ENCODE data around the gene AMOT. TPM values are rescaled to one million over a fixed set of nuclear protein-coding genes. Genes with fewer than 3 reads are reported as not detected.

AMOT gene
- total and polyA plus RNA-seq, 2 experiments from 2014 or later = 2.1 to 5.4 TPM

DNA sequence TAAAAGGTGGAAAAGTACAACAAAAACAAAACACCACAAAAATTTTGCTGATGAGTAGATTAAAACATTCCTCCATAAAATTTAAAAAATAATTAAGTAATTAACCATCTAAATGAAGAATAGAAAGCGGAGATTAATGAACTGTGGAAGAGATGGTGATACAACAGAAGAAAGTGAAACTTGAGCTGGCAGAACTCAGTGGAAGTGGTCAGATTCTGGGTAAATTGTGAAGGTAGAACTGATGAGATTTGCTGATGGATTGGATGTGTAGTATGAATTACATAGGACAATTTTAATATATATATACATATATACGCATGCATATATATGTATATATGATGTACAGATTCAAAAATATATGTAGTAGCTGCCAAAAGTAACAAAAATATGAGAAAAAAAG is 73.9 kb downstream of the AMOT start:
- no peak overlapping the region for H3K27ac ChIP-seq (ENCODE audit: low read depth)
- Mint-ChIP-seq H3K36me3 (ENCODE audit: low read depth) (no peaks in the 10 kb centered on the region), H3K27me3 (ENCODE audit: insufficient read depth, low read depth, poor library complexity) (peaks cover 1% of the 10 kb centered on the region), H3K4me3 (no peak overlapping the region), H3K4me1 (no peaks in the 10 kb centered on the region), H3K27ac (no peak overlapping the region), H3K9me3 (no peaks in the 10 kb centered on the region; the same call in 2 of the 3 replicates)
- TF ChIP-seq CREB1 (CRISPR knock-in tag; IDR thresholded peaks at IDR 0.05; ENCODE audit: low read depth) (no peak), EZH2 (IDR thresholded peaks at IDR 0.05; ENCODE audit: low read depth, unreplicated experiment) (no peak), JUNB (IDR thresholded peaks at IDR 0.05; ENCODE audit: unreplicated experiment) (no peak), POLR2AphosphoS5 (IDR thresholded peaks at IDR 0.05; ENCODE audit: low read depth) (no peak), NANOG (IDR thresholded peaks at IDR 0.05; ENCODE audit: borderline replicate concordance) (no peak), ZNF114 (CRISPR knock-in tag; IDR thresholded peaks at IDR 0.05) (no peak), ZNF331 (CRISPR knock-in tag; IDR thresholded peaks at IDR 0.05; ENCODE audit: low read depth) (no peak), EZH2phosphoT487 (IDR thresholded peaks at IDR 0.05; ENCODE audit: unreplicated experiment) (no peak), STAT1 (IDR thresholded peaks at IDR 0.05; ENCODE audit: unreplicated experiment) (no peak)
- TF ChIP-seq, protein P1, sequence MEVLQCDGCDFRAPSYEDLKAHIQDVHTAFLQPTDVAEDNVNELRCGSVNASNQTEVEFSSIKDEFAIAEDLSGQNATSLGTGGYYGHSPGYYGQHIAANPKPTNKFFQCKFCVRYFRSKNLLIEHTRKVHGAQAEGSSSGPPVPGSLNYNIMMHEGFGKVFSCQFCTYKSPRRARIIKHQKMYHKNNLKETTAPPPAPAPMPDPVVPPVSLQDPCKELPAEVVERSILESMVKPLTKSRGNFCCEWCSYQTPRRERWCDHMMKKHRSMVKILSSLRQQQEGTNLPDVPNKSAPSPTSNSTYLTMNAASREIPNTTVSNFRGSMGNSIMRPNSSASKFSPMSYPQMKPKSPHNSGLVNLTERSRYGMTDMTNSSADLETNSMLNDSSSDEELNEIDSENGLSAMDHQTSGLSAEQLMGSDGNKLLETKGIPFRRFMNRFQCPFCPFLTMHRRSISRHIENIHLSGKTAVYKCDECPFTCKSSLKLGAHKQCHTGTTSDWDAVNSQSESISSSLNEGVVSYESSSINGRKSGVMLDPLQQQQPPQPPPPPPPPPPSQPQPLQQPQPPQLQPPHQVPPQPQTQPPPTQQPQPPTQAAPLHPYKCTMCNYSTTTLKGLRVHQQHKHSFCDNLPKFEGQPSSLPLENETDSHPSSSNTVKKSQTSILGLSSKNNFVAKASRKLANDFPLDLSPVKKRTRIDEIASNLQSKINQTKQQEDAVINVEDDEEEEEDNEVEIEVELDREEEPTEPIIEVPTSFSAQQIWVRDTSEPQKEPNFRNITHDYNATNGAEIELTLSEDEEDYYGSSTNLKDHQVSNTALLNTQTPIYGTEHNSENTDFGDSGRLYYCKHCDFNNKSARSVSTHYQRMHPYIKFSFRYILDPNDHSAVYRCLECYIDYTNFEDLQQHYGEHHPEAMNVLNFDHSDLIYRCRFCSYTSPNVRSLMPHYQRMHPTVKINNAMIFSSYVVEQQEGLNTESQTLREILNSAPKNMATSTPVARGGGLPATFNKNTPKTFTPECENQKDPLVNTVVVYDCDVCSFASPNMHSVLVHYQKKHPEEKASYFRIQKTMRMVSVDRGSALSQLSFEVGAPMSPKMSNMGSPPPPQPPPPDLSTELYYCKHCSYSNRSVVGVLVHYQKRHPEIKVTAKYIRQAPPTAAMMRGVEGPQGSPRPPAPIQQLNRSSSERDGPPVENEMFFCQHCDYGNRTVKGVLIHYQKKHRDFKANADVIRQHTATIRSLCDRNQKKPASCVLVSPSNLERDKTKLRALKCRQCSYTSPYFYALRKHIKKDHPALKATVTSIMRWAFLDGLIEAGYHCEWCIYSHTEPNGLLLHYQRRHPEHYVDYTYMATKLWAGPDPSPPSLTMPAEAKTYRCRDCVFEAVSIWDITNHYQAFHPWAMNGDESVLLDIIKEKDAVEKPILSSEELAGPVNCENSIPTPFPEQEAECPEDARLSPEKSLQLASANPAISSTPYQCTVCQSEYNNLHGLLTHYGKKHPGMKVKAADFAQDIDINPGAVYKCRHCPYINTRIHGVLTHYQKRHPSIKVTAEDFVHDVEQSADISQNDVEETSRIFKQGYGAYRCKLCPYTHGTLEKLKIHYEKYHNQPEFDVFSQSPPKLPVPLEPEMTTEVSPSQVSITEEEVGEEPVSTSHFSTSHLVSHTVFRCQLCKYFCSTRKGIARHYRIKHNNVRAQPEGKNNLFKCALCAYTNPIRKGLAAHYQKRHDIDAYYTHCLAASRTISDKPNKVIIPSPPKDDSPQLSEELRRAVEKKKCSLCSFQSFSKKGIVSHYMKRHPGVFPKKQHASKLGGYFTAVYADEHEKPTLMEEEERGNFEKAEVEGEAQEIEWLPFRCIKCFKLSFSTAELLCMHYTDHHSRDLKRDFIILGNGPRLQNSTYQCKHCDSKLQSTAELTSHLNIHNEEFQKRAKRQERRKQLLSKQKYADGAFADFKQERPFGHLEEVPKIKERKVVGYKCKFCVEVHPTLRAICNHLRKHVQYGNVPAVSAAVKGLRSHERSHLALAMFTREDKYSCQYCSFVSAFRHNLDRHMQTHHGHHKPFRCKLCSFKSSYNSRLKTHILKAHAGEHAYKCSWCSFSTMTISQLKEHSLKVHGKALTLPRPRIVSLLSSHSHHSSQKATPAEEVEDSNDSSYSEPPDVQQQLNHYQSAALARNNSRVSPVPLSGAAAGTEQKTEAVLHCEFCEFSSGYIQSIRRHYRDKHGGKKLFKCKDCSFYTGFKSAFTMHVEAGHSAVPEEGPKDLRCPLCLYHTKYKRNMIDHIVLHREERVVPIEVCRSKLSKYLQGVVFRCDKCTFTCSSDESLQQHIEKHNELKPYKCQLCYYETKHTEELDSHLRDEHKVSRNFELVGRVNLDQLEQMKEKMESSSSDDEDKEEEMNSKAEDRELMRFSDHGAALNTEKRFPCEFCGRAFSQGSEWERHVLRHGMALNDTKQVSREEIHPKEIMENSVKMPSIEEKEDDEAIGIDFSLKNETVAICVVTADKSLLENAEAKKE (CRISPR knock-in tag; IDR thresholded peaks at IDR 0.05) = no peak
- TF ChIP-seq, protein P2, sequence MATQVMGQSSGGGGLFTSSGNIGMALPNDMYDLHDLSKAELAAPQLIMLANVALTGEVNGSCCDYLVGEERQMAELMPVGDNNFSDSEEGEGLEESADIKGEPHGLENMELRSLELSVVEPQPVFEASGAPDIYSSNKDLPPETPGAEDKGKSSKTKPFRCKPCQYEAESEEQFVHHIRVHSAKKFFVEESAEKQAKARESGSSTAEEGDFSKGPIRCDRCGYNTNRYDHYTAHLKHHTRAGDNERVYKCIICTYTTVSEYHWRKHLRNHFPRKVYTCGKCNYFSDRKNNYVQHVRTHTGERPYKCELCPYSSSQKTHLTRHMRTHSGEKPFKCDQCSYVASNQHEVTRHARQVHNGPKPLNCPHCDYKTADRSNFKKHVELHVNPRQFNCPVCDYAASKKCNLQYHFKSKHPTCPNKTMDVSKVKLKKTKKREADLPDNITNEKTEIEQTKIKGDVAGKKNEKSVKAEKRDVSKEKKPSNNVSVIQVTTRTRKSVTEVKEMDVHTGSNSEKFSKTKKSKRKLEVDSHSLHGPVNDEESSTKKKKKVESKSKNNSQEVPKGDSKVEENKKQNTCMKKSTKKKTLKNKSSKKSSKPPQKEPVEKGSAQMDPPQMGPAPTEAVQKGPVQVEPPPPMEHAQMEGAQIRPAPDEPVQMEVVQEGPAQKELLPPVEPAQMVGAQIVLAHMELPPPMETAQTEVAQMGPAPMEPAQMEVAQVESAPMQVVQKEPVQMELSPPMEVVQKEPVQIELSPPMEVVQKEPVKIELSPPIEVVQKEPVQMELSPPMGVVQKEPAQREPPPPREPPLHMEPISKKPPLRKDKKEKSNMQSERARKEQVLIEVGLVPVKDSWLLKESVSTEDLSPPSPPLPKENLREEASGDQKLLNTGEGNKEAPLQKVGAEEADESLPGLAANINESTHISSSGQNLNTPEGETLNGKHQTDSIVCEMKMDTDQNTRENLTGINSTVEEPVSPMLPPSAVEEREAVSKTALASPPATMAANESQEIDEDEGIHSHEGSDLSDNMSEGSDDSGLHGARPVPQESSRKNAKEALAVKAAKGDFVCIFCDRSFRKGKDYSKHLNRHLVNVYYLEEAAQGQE (IDR thresholded peaks at IDR 0.05; ENCODE audit: unreplicated experiment) = no peak
- TF ChIP-seq, protein P3, sequence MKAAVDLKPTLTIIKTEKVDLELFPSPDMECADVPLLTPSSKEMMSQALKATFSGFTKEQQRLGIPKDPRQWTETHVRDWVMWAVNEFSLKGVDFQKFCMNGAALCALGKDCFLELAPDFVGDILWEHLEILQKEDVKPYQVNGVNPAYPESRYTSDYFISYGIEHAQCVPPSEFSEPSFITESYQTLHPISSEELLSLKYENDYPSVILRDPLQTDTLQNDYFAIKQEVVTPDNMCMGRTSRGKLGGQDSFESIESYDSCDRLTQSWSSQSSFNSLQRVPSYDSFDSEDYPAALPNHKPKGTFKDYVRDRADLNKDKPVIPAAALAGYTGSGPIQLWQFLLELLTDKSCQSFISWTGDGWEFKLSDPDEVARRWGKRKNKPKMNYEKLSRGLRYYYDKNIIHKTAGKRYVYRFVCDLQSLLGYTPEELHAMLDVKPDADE (IDR thresholded peaks at IDR 0.05) = no peak
- TF ChIP-seq, protein P4, sequence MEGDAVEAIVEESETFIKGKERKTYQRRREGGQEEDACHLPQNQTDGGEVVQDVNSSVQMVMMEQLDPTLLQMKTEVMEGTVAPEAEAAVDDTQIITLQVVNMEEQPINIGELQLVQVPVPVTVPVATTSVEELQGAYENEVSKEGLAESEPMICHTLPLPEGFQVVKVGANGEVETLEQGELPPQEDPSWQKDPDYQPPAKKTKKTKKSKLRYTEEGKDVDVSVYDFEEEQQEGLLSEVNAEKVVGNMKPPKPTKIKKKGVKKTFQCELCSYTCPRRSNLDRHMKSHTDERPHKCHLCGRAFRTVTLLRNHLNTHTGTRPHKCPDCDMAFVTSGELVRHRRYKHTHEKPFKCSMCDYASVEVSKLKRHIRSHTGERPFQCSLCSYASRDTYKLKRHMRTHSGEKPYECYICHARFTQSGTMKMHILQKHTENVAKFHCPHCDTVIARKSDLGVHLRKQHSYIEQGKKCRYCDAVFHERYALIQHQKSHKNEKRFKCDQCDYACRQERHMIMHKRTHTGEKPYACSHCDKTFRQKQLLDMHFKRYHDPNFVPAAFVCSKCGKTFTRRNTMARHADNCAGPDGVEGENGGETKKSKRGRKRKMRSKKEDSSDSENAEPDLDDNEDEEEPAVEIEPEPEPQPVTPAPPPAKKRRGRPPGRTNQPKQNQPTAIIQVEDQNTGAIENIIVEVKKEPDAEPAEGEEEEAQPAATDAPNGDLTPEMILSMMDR (conservative IDR thresholded peaks at IDR 0.05; ENCODE audit: low read depth in 2 of 2) = no peak
- DNase-seq (ENCODE audit: low spot score) = no peak
- H3K27me3 ChIP-seq (ENCODE audit: insufficient read depth) = no peaks in the 10 kb centered on the region
- H3K4me3 ChIP-seq = no peak overlapping the region
- H2AFZ ChIP-seq = no peak overlapping the region
- H3K79me2 ChIP-seq (replicated peaks; ENCODE audit: insufficient read depth) = no peaks in the 10 kb centered on the region
- no peaks in the 10 kb centered on the region for H3K4me1 ChIP-seq (ENCODE audit: insufficient read depth)
- no peaks in the 10 kb centered on the region for H3F3A ChIP-seq (replicated peaks; ENCODE audit: low read depth)
- no peak overlapping the region for H3K4me2 ChIP-seq
- no peaks in the 10 kb centered on the region for H3K36me3 ChIP-seq (ENCODE audit: insufficient read depth)
- no peaks in the 10 kb centered on the region for H3K9me2 ChIP-seq (ENCODE audit: insufficient read depth)
- no peaks in the 10 kb centered on the region for H4K20me1 ChIP-seq (replicated peaks; ENCODE audit: insufficient read depth)
- no peak for ATAC-seq

All from GM23338 (cell line).